ENCODE measurements around the gene LRP2BP. TPM values are rescaled to one million over a fixed set of nuclear protein-coding genes. Genes with fewer than 3 reads are reported as not detected.
"Not testable (repeated sequence)": the region's sequence is repeated elsewhere in the genome, so short reads cannot be mapped to it uniquely, and the experiment has no call there.

The LRP2BP gene
- total and polyA plus RNA-seq, 2 of the 4 experiments (the other 2 are of a cell fraction), result 0.10 to 0.18 TPM

DNA sequence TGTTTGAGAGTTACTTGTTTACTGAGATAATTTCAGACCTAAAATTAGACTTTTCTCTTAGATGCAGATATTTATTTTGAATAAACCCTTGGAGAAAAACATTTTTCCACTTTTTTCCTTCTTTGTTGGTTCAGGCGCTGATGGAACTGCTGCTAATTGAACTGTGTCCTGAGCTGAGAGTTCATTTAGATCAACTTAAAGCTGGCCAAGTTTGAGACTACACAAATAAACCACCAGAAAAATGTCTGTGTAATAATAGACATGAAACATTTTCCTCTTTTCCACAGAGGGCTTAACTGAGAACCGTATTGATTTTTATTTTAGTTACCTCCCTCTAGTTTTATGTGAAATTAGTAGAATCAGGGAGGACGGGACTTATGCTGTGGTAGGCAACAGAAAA lies 32.5 kb downstream of the LRP2BP start:
- no peak for TF ChIP-seq SMC3 (IDR thresholded peaks at IDR 0.05; ENCODE audit: low read depth, low read length)
- Histone ChIP-seq H3K4ac (ENCODE audit: low read depth, low read length) (no peak overlapping the region), H3K4me3 (ENCODE audit: insufficient read depth, low read depth, low read length) (no peak overlapping the region), H3K9ac (ENCODE audit: low read depth, low read length) (no peak overlapping the region), H3K79me1 (ENCODE audit: low read depth in 1 of 2, low read length in 2 of 2) (no peaks in the 10 kb centered on the region; a peak in 1 of 4 replicates), H2BK15ac (ENCODE audit: low read depth, low read length) (no peak overlapping the region), H4K20me1 (ENCODE audit: insufficient read depth, low read length) (no peaks in the 10 kb centered on the region), H3K18ac (ENCODE audit: low read depth, low read length) (no peak overlapping the region), H2BK5ac (ENCODE audit: low read depth, low read length, poor library complexity, severe bottlenecking) (no peak overlapping the region), H2AK5ac (ENCODE audit: low read depth, low read length) (no peak overlapping the region), H3K4me2 (ENCODE audit: low read depth, low read length) (no peak overlapping the region), H3K9me1 (ENCODE audit: insufficient read depth, low read length) (0 out of 2 replicates have a peak, but pooled peaks cover 4% of the 10 kb centered on the region), H2AFZ (replicated peaks; ENCODE audit: low read length, poor library complexity) (no peak overlapping the region), H3K4me1 (ENCODE audit: control insufficient read depth, insufficient read depth, low read length) (peaks cover 3% of the 10 kb centered on the region), H2AK9ac (replicated peaks; ENCODE audit: low read depth, low read length, poor library complexity) (no peak overlapping the region), H4K5ac (ENCODE audit: low read depth, low read length) (no peak overlapping the region), H3K27me3 (ENCODE audit: control insufficient read depth, insufficient read depth, low read length) (no peaks in the 10 kb centered on the region), H3K56ac (ENCODE audit: extremely low read depth, insufficient read depth, low read length) (no peak overlapping the region), H3K9me3 (ENCODE audit: control insufficient read depth, insufficient read depth, low read length) (no peaks in the 10 kb centered on the region), H3K23ac (ENCODE audit: low read depth, low read length) (no peak overlapping the region), H3K36me3 (ENCODE audit: control insufficient read depth, insufficient read depth, low read length) (peaks cover 3% of the 10 kb centered on the region), H2BK20ac (ENCODE audit: low read depth, low read length) (no peak overlapping the region), H4K91ac (ENCODE audit: insufficient read depth, low read depth, low read length) (no peak overlapping the region), H3K27ac (ENCODE audit: insufficient read depth, low read length) (no peak overlapping the region), H2BK120ac (ENCODE audit: low read depth, low read length) (no peak overlapping the region), H3K14ac (replicated peaks; ENCODE audit: low read depth, low read length) (no peak overlapping the region), H4K8ac (ENCODE audit: low read depth in 2 of 2, low read length in 2 of 2) (no peak overlapping the region)
- ChIA-PET CTCF (no interaction called here), POLR2A (ENCODE audit: unreplicated experiment) (no interaction called here)
- DNase-seq, result no peak
- dilution Hi-C loops (cut with HindIII; ENCODE audit: low sequenced_read_pairs, unreplicated experiment) (no loop called here), in situ Hi-C loops (cut with MboI; ENCODE audit: low sequenced_read_pairs) (no loop called here), intact Hi-C loops (cut with micrococcal nuclease) (loop anchor here (10.0 kb wide), 1 partner anchor 148 kb away; no protein-coding TSS in a partner anchor)
- no peak for ATAC-seq (ENCODE audit: low read depth)
- BruUV-seq (replicated peaks), result no TSS peak
- no CpG with 5 or more reads among the region's 3 CpGs for WGBS, 2 experiments (ENCODE audit: extremely low coverage in 2 of 2, insufficient read length in 1 of 2)

DNA sequence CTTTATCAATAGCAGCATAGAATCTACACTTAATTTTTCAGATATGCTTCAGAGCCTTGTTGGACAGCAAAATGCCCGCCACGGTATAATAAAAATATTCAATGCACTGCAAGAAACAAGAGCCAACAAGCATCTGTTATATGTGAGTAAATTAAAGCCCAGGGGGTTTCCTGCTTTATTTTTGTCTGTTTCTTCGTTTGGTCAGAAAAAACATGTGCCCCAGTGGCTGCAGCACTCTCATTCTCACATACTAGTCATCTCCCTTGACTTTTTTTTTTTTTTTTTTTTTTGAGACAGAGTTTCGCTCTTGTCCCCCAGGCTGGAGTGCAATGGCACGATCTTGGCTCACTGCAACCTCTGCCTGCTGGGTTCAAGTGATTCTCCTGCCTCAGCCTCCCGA lies 33.2 kb downstream of the LRP2BP start:
- H4K20me1 ChIP-seq (ENCODE audit: insufficient read depth, low read length); H4K5ac ChIP-seq (ENCODE audit: low read depth, low read length); CTCF ChIA-PET; H2AK5ac ChIP-seq (ENCODE audit: low read depth, low read length); H2BK20ac ChIP-seq (ENCODE audit: low read depth, low read length); H2BK5ac ChIP-seq (ENCODE audit: low read depth, low read length, poor library complexity, severe bottlenecking); DNase-seq; H3K36me3 ChIP-seq (ENCODE audit: control insufficient read depth, insufficient read depth, low read length); BruUV-seq (replicated peaks); in situ Hi-C loops (cut with MboI; ENCODE audit: low sequenced_read_pairs); H3K4me3 ChIP-seq (ENCODE audit: insufficient read depth, low read depth, low read length); H3K4me2 ChIP-seq (ENCODE audit: low read depth, low read length); H3K27me3 ChIP-seq (ENCODE audit: control insufficient read depth, insufficient read depth, low read length); H3K79me1 ChIP-seq (ENCODE audit: low read depth in 1 of 2, low read length in 2 of 2); H3K4ac ChIP-seq (ENCODE audit: low read depth, low read length); H3K23ac ChIP-seq (ENCODE audit: low read depth, low read length); H3K27ac ChIP-seq (ENCODE audit: insufficient read depth, low read length); H4K91ac ChIP-seq (ENCODE audit: insufficient read depth, low read depth, low read length); dilution Hi-C loops (cut with HindIII; ENCODE audit: low sequenced_read_pairs, unreplicated experiment); H3K14ac ChIP-seq (replicated peaks; ENCODE audit: low read depth, low read length); POLR2A ChIA-PET (ENCODE audit: unreplicated experiment); H3K4me1 ChIP-seq (ENCODE audit: control insufficient read depth, insufficient read depth, low read length); H4K8ac ChIP-seq (ENCODE audit: low read depth in 2 of 2, low read length in 2 of 2); H2BK120ac ChIP-seq (ENCODE audit: low read depth, low read length); H3K9ac ChIP-seq (ENCODE audit: low read depth, low read length); H3K18ac ChIP-seq (ENCODE audit: low read depth, low read length); H3K9me3 ChIP-seq (ENCODE audit: control insufficient read depth, insufficient read depth, low read length); ATAC-seq (ENCODE audit: low read depth); H2AFZ ChIP-seq (replicated peaks; ENCODE audit: low read length, poor library complexity); H3K56ac ChIP-seq (ENCODE audit: extremely low read depth, insufficient read depth, low read length); H2AK9ac ChIP-seq (replicated peaks; ENCODE audit: low read depth, low read length, poor library complexity); H3K9me1 ChIP-seq (ENCODE audit: insufficient read depth, low read length); H2BK15ac ChIP-seq (ENCODE audit: low read depth, low read length): not testable (repeated sequence)
- no CpG with 5 or more reads among the region's 6 CpGs for WGBS, 2 experiments (ENCODE audit: extremely low coverage in 2 of 2, insufficient read length in 1 of 2)
- intact Hi-C loops (cut with micrococcal nuclease), result loop anchor here (10.0 kb wide), 1 partner anchor 148 kb away; no protein-coding TSS in a partner anchor

Data from IMR-90 (cell line).